Heart left ventricle (tissue), 16 donors: ENCODE measurements around the gene CHAC2. TPM values are rescaled to one million over a fixed set of nuclear protein-coding genes. Genes with fewer than 3 reads are reported as not detected.

Experiments used
- ATAC-seq, 4 donors: fragments of 200-7000 bp; cut with Tn5 transposase; one replicate each; pipeline ENCODE4 v1.9.1; 2020 to 2022; ENCODE audit warnings: moderate library complexity in 4 of 4, mild to moderate bottlenecking in 3 of 4, moderate number of reproducible peaks in 1 of 4
- DNase-seq, 5 donors: peaks; one replicate each; pipeline ENCODE4 v3.0.0-alpha.2; 2020
- H3K27ac ChIP-seq, 12 donors: fragments of 200-600 bp; sonication (generic) in 4 of 12; one replicate each; pipeline versions ENCODE4 v1.5.0 to v1.8.0; 2016 to 2022; ENCODE audit warnings: mild to moderate bottlenecking in 2 of 12
- H3K27me3 ChIP-seq, 9 donors: fragments of 200-600 bp; sonication (generic) in 2 of 9; one replicate each; pipeline versions ENCODE4 v1.5.1 to v1.8.0; 2016 to 2022; ENCODE audit warnings: mild to moderate bottlenecking in 3 of 9
- H3K36me3 ChIP-seq, 9 donors: fragments of 200-600 bp; sonication (generic) in 2 of 9; one replicate each; pipeline versions ENCODE4 v1.5.0 to v1.8.0; 2018 to 2022; ENCODE audit warnings: mild to moderate bottlenecking in 2 of 9
- H3K4me1 ChIP-seq, 12 donors: fragments of 200-600 bp; sonication (generic) in 4 of 12; one replicate each; pipeline versions ENCODE4 v1.5.0 to v1.8.0; 2016 to 2022; ENCODE audit warnings: mild to moderate bottlenecking in 3 of 12
- H3K4me3 ChIP-seq, 12 donors: fragments of 200-600 bp; sonication (generic) in 4 of 12; one replicate each; pipeline versions ENCODE4 v1.5.0 to v1.8.0; 2017 to 2022; ENCODE audit warnings: mild to moderate bottlenecking in 9 of 12, moderate library complexity in 4 of 12
- H3K9me3 ChIP-seq, 12 donors: fragments of 200-600 bp; sonication (generic) in 4 of 12; one replicate each; pipeline versions ENCODE4 v1.5.0 to v1.8.0; 2016 to 2022; ENCODE audit warnings: mild to moderate bottlenecking in 1 of 12
- POLR2A ChIP-seq, 2 donors: fragments of 450-650 bp; IDR thresholded peaks; one replicate each; pipeline ENCODE4 v1.6.1; 2017; ENCODE audit warnings: antibody characterized with exemption in 2 of 2, mild to moderate bottlenecking in 2 of 2, moderate library complexity in 2 of 2
- WGBS, 4 donors: extraction: QIAGEN DNeasy Blood & Tissue Kit in 2 of 4; methylation state at CpG; one replicate each; pipeline versions ENCODE4 v1.1.5 to v1.1.7; 2013 to 2018; 5-methylcytosine and 5-hydroxymethylcytosine counted together
- intact Hi-C, 10 donors: fragments of 100-400 bp; cut with DNase I; formaldehyde crosslinking; loops; one replicate each; pipeline versions ENCODE4 v1.11.1 to v1.14.2; 2022
- polyA plus RNA-seq, 2 donors: library from polyadenylated mRNA; stranded (reverse); fragments of 200-250 nt; gene quantifications; one replicate each; pipeline ENCODE4 v1.2.3, GENCODE V29; 2013
- total RNA-seq, 9 donors: library from RNA; depleted of rRNA in 2 of 9; stranded (reverse); fragments of >200 nt in 2 of 9; fragmentation: NEBNext Ultra II Directional in 3 of 9; extraction: Animal tissue kit (Norgen Biotek cat#: 25700) in 3 of 9; gene quantifications; one replicate each; pipeline versions ENCODE4 v1.1.0 to v1.2.4, GENCODE V29; 2016 to 2023
- TF ChIP-seq, protein P1 (sequence below), 12 donors: fragments of 200-600 bp; sonication (generic) in 4 of 12; IDR thresholded peaks; one replicate each; pipeline versions ENCODE4 v1.5.0 to v1.8.0; 2018 to 2022; ENCODE audit warnings: antibody characterized with exemption in 12 of 12, mild to moderate bottlenecking in 5 of 12
- donor health status: ischemic (EF 13 %, LVEDD 7.1; RV severe dilation, severe dysfunction).
- donor health status: healthy with polysubstance abuse.
- donor health status: DM: no; HTN: yes; CAD: no.
- donor health status: DM: no; HTN: no; CAD: no.
- donor health status: ischemic (EF 25% LVEDD 6.9; RV normal size, moderate dysfunction).
- donor health status: ischemic (EF 25% LVEDD 5.7; RV mildly dilated, moderate dysfunction).
- donor health status: healthy.
- donor health status: DM: yes; HTN: yes; CAD: no.
- donor health status: ischemic (EF 35%, LVEDD 5.7; RV mildly dilated, moderate dysfunction).
- donor health status: nonischemic (EF 11% LVEDD 7.7; RV severe dilation, severe dysfunction).
- donor health status: DM: yes; HTN: yes; CAD: no.
- donor health status: PGD.
- donor health status: ischemic (EF 29% LVEDD 5.4; RV normal size, mild dysfunction).
- donor health status: nonischemic (EF 23%, LVEDD 6.1; RV moderate dilation, normal function).

CHAC2 gene
- total and polyA plus RNA-seq, 11 donors: 1.4 to 10.1 (median 3.2) TPM

DNA sequence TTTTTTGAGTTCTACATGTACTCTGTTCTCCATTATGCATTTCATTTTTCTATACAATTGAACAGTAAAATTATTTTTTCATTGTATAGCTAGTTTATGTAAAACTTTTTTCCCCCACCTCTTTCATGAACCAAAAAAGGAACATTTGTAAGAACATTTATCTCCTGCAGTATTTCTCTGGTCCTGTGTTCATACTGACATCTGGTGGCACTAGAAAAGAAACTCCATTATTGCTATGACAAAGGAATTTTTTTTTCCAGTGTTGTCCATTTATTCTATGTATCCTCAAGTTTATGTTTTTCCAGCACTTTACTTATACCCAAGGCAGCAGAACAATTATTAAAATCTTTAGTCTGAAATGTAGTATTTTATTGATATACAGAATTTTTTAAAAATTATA, 27.4 kb upstream of the CHAC2 start:
- H3K27me3 ChIP-seq: no peaks in the 10 kb centered on the region
- DNase-seq: no peak
- H3K4me1 ChIP-seq: peaks cover 0 to 17% (median 0%) of the 10 kb centered on the region in 12 donors
- no peak for TF ChIP-seq POLR2A (IDR thresholded peaks at IDR 0.05)
- TF ChIP-seq, protein P1, sequence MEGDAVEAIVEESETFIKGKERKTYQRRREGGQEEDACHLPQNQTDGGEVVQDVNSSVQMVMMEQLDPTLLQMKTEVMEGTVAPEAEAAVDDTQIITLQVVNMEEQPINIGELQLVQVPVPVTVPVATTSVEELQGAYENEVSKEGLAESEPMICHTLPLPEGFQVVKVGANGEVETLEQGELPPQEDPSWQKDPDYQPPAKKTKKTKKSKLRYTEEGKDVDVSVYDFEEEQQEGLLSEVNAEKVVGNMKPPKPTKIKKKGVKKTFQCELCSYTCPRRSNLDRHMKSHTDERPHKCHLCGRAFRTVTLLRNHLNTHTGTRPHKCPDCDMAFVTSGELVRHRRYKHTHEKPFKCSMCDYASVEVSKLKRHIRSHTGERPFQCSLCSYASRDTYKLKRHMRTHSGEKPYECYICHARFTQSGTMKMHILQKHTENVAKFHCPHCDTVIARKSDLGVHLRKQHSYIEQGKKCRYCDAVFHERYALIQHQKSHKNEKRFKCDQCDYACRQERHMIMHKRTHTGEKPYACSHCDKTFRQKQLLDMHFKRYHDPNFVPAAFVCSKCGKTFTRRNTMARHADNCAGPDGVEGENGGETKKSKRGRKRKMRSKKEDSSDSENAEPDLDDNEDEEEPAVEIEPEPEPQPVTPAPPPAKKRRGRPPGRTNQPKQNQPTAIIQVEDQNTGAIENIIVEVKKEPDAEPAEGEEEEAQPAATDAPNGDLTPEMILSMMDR (IDR thresholded peaks at IDR 0.05): peak in 9 of 12 donors; percentile 22 to 49 (median 38)
- H3K36me3 ChIP-seq: peaks cover 0 to 2% (median 0%) of the 10 kb centered on the region in 9 donors
- ATAC-seq: no peak
- H3K9me3 ChIP-seq: no peaks in the 10 kb centered on the region
- no peak overlapping the region for H3K4me3 ChIP-seq
- H3K27ac ChIP-seq: no peak overlapping the region
- intact Hi-C loops: no loop called here

DNA sequence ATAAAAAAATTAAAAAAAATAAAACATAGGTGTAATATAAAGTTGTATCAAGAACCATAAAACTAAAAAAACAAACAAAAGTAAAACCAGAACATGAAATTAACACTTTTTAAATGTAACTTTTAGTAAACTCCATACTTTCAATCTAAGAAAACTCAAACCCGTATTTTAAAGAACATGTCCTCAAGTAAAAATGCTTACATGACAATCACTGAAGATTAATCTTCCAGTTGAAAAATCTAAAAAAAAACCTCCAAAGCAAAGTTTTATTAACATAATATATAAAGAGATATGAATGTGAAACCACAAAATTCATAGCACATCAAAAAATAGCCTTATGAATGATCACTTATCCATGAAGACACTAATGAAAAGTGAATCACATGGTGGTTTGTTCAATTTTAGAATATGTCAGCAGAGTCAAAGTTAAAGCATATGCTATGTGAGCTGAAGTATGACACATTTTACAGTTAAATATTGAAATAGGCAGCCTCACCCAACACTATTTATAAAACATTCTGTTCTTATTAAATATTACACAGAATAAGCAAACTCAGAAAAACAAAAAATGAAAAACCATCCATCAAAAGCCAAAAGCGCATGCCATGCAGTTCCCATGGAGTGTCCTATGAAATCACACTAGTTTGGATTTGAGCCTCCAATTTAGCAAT, 23.1 kb upstream of the CHAC2 start:
- Histone ChIP-seq H3K4me1 (peaks cover 0 to 17% (median 0%) of the 10 kb centered on the region in 12 donors), H3K4me3 (no peak overlapping the region), H3K9me3 (no peaks in the 10 kb centered on the region), H3K27me3 (no peaks in the 10 kb centered on the region), H3K27ac (no peak overlapping the region), H3K36me3 (peaks cover 0 to 39% (median 22%) of the 10 kb centered on the region in 9 donors)
- intact Hi-C loops: no loop called here
- TF ChIP-seq, protein P1 (IDR thresholded peaks at IDR 0.05): no peak
- TF ChIP-seq POLR2A (IDR thresholded peaks at IDR 0.05): no peak
- DNase-seq (no peak), ATAC-seq (no peak)
- WGBS, 4 donors: 93 to 97% (median 96%) methylated on average over 2 of the region's 2 CpGs

- Histone ChIP-seq H3K27ac (no peak overlapping the region), H3K9me3 (no peaks in the 10 kb centered on the region), H3K4me1 (peaks cover 0 to 11% (median 0%) of the 10 kb centered on the region in 12 donors), H3K27me3 (no peaks in the 10 kb centered on the region), H3K4me3 (no peak overlapping the region), H3K36me3 (peaks cover 0 to 42% (median 31%) of the 10 kb centered on the region in 9 donors)
- 59 to 70% (median 63%) methylated on average over 4 of the region's 4 CpGs for WGBS, 4 donors
- intact Hi-C loops: no loop called here
- no peak for TF ChIP-seq POLR2A (IDR thresholded peaks at IDR 0.05)
- TF ChIP-seq, protein P1 (IDR thresholded peaks at IDR 0.05): no peak
- ATAC-seq (no peak), DNase-seq (no peak)
Observed at GRCh38 chr2:53750041-53750768, 17.4 kb upstream of the CHAC2 start.

DNA sequence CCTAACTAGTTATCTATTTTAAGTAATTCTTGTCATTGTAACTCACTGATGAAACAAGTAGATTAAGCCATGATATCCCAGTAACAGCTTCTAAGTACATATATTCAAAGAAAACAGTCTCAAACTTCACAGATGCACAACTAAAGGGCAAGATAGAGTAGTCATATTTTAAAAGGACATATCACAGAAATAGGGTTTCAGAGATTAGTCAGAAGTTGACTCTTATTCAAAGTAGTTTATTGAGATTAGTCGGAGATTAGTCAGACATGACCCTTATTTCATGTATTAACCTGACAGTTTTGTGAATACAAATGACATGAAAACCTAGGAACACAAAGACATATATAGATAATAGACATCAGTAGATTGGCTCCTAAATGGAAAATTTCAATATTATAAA, 15.9 kb upstream of the CHAC2 start:
- DNase-seq (no peak), ATAC-seq (no peak)
- no peak for TF ChIP-seq POLR2A (IDR thresholded peaks at IDR 0.05)
- TF ChIP-seq, protein P1 (IDR thresholded peaks at IDR 0.05): no peak
- intact Hi-C loops: no loop called here
- H3K27ac ChIP-seq: no peak overlapping the region
- no peaks in the 10 kb centered on the region for H3K27me3 ChIP-seq
- WGBS, 4 donors: 94 to 99% (median 95%) methylated on average over 1 of the region's 1 CpG
- peaks cover 0 to 41% (median 29%) of the 10 kb centered on the region in 9 donors for H3K36me3 ChIP-seq
- H3K4me1 ChIP-seq: peaks cover 0 to 11% (median 0%) of the 10 kb centered on the region in 12 donors
- H3K9me3 ChIP-seq: peaks cover 0 to 8% (median 0%) of the 10 kb centered on the region in 12 donors
- no peak overlapping the region for H3K4me3 ChIP-seq
